ENCODE measurements around the gene LMLN. TPM values are rescaled to one million over a fixed set of nuclear protein-coding genes. Genes with fewer than 3 reads are reported as not detected.

Gene LMLN
- total RNA-seq, 1 donor from 2014 or later = 7.7 TPM

GRCh38 chr3:197949191-197949777 lies 10.7 kb upstream of the LMLN start:
- TF ChIP-seq CTCF (IDR thresholded peaks at IDR 0.05) = no peak
- no peaks in the 10 kb centered on the region for H3K27me3 Mint-ChIP-seq (ENCODE audit: low read depth)
- H3K4me1 Mint-ChIP-seq (ENCODE audit: low read depth) = peaks cover 41% of the 10 kb centered on the region
- DNase-seq (ENCODE audit: low spot score) = no peak
- peak overlapping the region; percentile 95 for H3K4me3 Mint-ChIP-seq (ENCODE audit: unreplicated experiment)
- no peaks in the 10 kb centered on the region for H3K9me3 Mint-ChIP-seq (ENCODE audit: low read depth)
- peaks cover 21% of the 10 kb centered on the region for H3K36me3 Mint-ChIP-seq (ENCODE audit: low read depth)
- peak overlapping the region; percentile 97 for H3K27ac Mint-ChIP-seq (ENCODE audit: unreplicated experiment)

- Mint-ChIP-seq H3K4me1 (ENCODE audit: low read depth) (peaks cover 48% of the 10 kb centered on the region), H3K4me3 (ENCODE audit: unreplicated experiment) (peak within 1 kb of the TSS; percentile 95), H3K9me3 (ENCODE audit: low read depth) (no peaks in the 10 kb centered on the region), H3K36me3 (ENCODE audit: low read depth) (peaks cover 28% of the 10 kb centered on the region), H3K27ac (ENCODE audit: unreplicated experiment) (peak within 1 kb of the TSS; percentile 97), H3K27me3 (ENCODE audit: low read depth) (no peaks in the 10 kb centered on the region)
- DNase-seq (ENCODE audit: low spot score) = no peak
- no peak for TF ChIP-seq CTCF (IDR thresholded peaks at IDR 0.05)
These were observed 10.0 kb upstream of the LMLN start, which contains the start of gene RPL35A for GRCh38 chr3:197949778-197950676. RPL35A (plus strand) TSS chr3:197950190; CDS start chr3:197950968, 778 bp downstream.

GRCh38 chr3:197950677-197951061 lies 9.3 kb upstream of the LMLN start:
- DNase-seq (ENCODE audit: low spot score) = no peak
- Mint-ChIP-seq H3K9me3 (ENCODE audit: low read depth) (no peaks in the 10 kb centered on the region), H3K27me3 (ENCODE audit: low read depth) (no peaks in the 10 kb centered on the region), H3K36me3 (ENCODE audit: low read depth) (peaks cover 32% of the 10 kb centered on the region), H3K4me1 (ENCODE audit: low read depth) (peaks cover 48% of the 10 kb centered on the region), H3K27ac (ENCODE audit: unreplicated experiment) (peak overlapping the region; percentile 97), H3K4me3 (ENCODE audit: unreplicated experiment) (peak overlapping the region; percentile 95)
- TF ChIP-seq CTCF (IDR thresholded peaks at IDR 0.05) = no peak

DNA sequence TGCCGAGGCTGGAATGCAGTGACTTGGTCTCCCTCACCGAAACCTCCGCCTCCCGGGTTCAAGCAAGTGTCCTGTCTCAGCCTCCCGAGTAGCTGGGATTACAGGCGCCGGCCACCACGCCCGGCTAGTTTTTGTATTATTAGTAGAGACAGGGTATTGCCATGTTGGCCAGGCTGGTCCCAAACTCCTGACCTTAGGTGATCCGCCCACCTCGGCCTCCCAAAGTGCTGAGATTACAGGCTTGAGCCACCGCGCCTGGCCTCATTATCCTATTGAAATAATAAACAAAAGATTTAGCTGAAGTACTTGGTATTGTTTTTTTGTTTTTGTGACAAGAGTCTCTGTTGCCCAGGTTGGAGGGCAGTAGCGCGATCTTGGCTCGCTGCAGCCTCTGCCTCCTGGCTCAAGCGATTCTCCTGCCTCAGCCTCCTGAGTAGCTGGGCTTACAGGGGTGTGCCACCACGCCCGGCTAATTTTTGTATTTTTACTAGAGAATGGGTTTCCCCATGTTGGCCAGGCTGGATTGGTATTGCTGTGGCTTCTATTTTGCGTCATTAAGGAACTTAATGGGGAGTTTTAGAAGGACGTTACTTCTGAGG lies 8.5 kb upstream of the LMLN start:
- no peaks in the 10 kb centered on the region for H3K27me3 Mint-ChIP-seq (ENCODE audit: low read depth)
- DNase-seq (ENCODE audit: low spot score) = no peak
- no peak for TF ChIP-seq CTCF (IDR thresholded peaks at IDR 0.05)
- peak overlapping the region; percentile 95 for H3K4me3 Mint-ChIP-seq (ENCODE audit: unreplicated experiment)
- peaks cover 35% of the 10 kb centered on the region for H3K36me3 Mint-ChIP-seq (ENCODE audit: low read depth)
- H3K27ac Mint-ChIP-seq (ENCODE audit: unreplicated experiment) = peak overlapping the region; percentile 97
- H3K4me1 Mint-ChIP-seq (ENCODE audit: low read depth) = peaks cover 48% of the 10 kb centered on the region
- H3K9me3 Mint-ChIP-seq (ENCODE audit: low read depth) = no peaks in the 10 kb centered on the region

GRCh38 chr3:197952440-197952839 lies 7.6 kb upstream of the LMLN start:
- peaks cover 35% of the 10 kb centered on the region for H3K36me3 Mint-ChIP-seq (ENCODE audit: low read depth)
- TF ChIP-seq CTCF (IDR thresholded peaks at IDR 0.05) = no peak
- no peak for DNase-seq (ENCODE audit: low spot score)
- peaks cover 56% of the 10 kb centered on the region for H3K4me1 Mint-ChIP-seq (ENCODE audit: low read depth)
- peak overlapping the region; percentile 34 for H3K27ac Mint-ChIP-seq (ENCODE audit: unreplicated experiment)
- H3K27me3 Mint-ChIP-seq (ENCODE audit: low read depth) = no peaks in the 10 kb centered on the region
- H3K9me3 Mint-ChIP-seq (ENCODE audit: low read depth) = no peaks in the 10 kb centered on the region
- H3K4me3 Mint-ChIP-seq (ENCODE audit: unreplicated experiment) = peak overlapping the region; percentile 44

Data from chondrocyte (in vitro differentiated cells).